Loucy (cell line): ENCODE results near the gene CKMT2.

Experiments
- H2AFZ ChIP-seq: fragments of 200-600 bp; sonication (generic); 2 replicates; pipeline ENCODE4 v1.6.0; 2016; ENCODE audit warnings: antibody characterized with exemption, mild to moderate bottlenecking, low read length, moderate library complexity
- H3F3A ChIP-seq: fragments of 200-600 bp; 2 replicates; pipeline ENCODE4 v1.6.0; 2016; ENCODE audit warnings: antibody characterized with exemption, low read depth, mild to moderate bottlenecking
- H3K27me3 ChIP-seq: fragments of 200-600 bp; sonication (generic); 2 replicates; pipeline ENCODE4 v1.6.1; 2014; ENCODE audit warnings: low read length, mild to moderate bottlenecking; ENCODE audit not compliant: insufficient read depth, poor library complexity, severe bottlenecking
- H3K36me3 ChIP-seq: fragments of 200-600 bp; sonication (generic); 2 replicates; pipeline ENCODE4 v1.6.1; 2016; ENCODE audit warnings: low read length; ENCODE audit not compliant: insufficient read depth
- H3K4me1 ChIP-seq: fragments of 200-600 bp; sonication (generic); 2 replicates; pipeline ENCODE4 v1.5.1; 2014; ENCODE audit warnings: low read length, mild to moderate bottlenecking; ENCODE audit not compliant: insufficient read depth, poor library complexity, severe bottlenecking
- H3K4me2 ChIP-seq: fragments of 200-600 bp; sonication (generic); 2 replicates; pipeline ENCODE4 v1.6.0; 2014; ENCODE audit warnings: antibody characterized with exemption, low read length, low read depth, mild to moderate bottlenecking; ENCODE audit not compliant: poor library complexity, severe bottlenecking
- H3K4me3 ChIP-seq: fragments of 200-600 bp; sonication (generic); 2 replicates; pipeline ENCODE4 v1.5.1; 2014; ENCODE audit warnings: low read length, mild to moderate bottlenecking, mixed read lengths; ENCODE audit not compliant: poor library complexity, severe bottlenecking
- H3K79me2 ChIP-seq: fragments of 200-600 bp; sonication (generic); 2 replicates; pipeline ENCODE4 v1.6.1; 2014; ENCODE audit warnings: low read length; ENCODE audit not compliant: insufficient read depth
- H3K9ac ChIP-seq: fragments of 200-600 bp; sonication (generic); 2 replicates; pipeline ENCODE4 v1.6.0; 2014; ENCODE audit warnings: mild to moderate bottlenecking, low read depth, low read length, moderate library complexity; ENCODE audit not compliant: poor library complexity, severe bottlenecking
- H3K9me2 ChIP-seq: fragments of 200-600 bp; sonication (generic); replicated peaks from 2 replicates; pipeline ENCODE4 v1.6.1; 2016; ENCODE audit warnings: low read depth, low read length, mixed read lengths
- H3K9me3 ChIP-seq: fragments of 200-600 bp; sonication (generic); 2 replicates; pipeline ENCODE4 v1.6.1; 2014; ENCODE audit warnings: mild to moderate bottlenecking, antibody characterized with exemption, low read length, low read depth; ENCODE audit not compliant: insufficient read depth
- H4K20me1 ChIP-seq: fragments of 200-600 bp; sonication (generic); 2 replicates; pipeline ENCODE4 v1.6.0; 2014; ENCODE audit warnings: antibody characterized with exemption, low read length, mild to moderate bottlenecking; ENCODE audit not compliant: insufficient read depth, poor library complexity, severe bottlenecking
- CTCF ChIP-seq: fragments of 200-600 bp; sonication (generic); conservative IDR thresholded peaks from 2 replicates; pipeline ENCODE4 v1.5.1; 2014; ENCODE audit warnings: mild to moderate bottlenecking, antibody characterized with exemption, low read length
- EZH2phosphoT487 ChIP-seq: fragments of 200-600 bp; IDR thresholded peaks from 2 replicates; pipeline ENCODE4 v1.6.1; 2018; ENCODE audit warnings: antibody characterized with exemption, mild to moderate bottlenecking, moderate library complexity, borderline replicate concordance

Gene CKMT2

GRCh38 chr5:81303563-81303962 is 70.4 kb downstream of the CKMT2 start:
- peaks cover 44% of the 10 kb centered on the region for H3K79me2 ChIP-seq
- H3F3A ChIP-seq, result no peaks in the 10 kb centered on the region
- no peak for TF ChIP-seq CTCF

GRCh38 chr5:81305785-81306184 is 72.7 kb downstream of the CKMT2 start:
- H2AFZ ChIP-seq, result no peak overlapping the region
- H3K9me3 ChIP-seq, result no peaks in the 10 kb centered on the region
- no peaks in the 10 kb centered on the region for H3F3A ChIP-seq
- no peak overlapping the region for H3K9ac ChIP-seq
- peaks cover 2% of the 10 kb centered on the region for H4K20me1 ChIP-seq
- H3K36me3 ChIP-seq, result no peaks in the 10 kb centered on the region
- peaks cover 7% of the 10 kb centered on the region for H3K4me1 ChIP-seq
- no peaks in the 10 kb centered on the region for H3K27me3 ChIP-seq
- H3K9me2 ChIP-seq, result no peaks in the 10 kb centered on the region
- H3K4me3 ChIP-seq, result no peak overlapping the region
- no peak overlapping the region for H3K4me2 ChIP-seq
- TF ChIP-seq EZH2phosphoT487, result no peak
- TF ChIP-seq CTCF, result no peak
- H3K79me2 ChIP-seq, result peaks cover 23% of the 10 kb centered on the region

More at GRCh38 chr5:81303563-81303962, 70.4 kb downstream of the CKMT2 start:
- H2AFZ ChIP-seq, result no peak overlapping the region
- no peak overlapping the region for H3K4me3 ChIP-seq
- H3K9me3 ChIP-seq, result no peaks in the 10 kb centered on the region
- H3K4me1 ChIP-seq, result peaks cover 27% of the 10 kb centered on the region
- H4K20me1 ChIP-seq, result peaks cover 2% of the 10 kb centered on the region
- no peaks in the 10 kb centered on the region for H3K27me3 ChIP-seq
- no peaks in the 10 kb centered on the region for H3K9me2 ChIP-seq
- H3K36me3 ChIP-seq, result no peaks in the 10 kb centered on the region
- no peak overlapping the region for H3K9ac ChIP-seq
- H3K4me2 ChIP-seq, result peak overlapping the region; percentile 46

GRCh38 chr5:81308836-81309235 is 75.7 kb downstream of the CKMT2 start:
- Histone ChIP-seq H3K4me3 (no peak overlapping the region), H3K79me2 (no peaks in the 10 kb centered on the region), H3K4me2 (no peak overlapping the region), H3K27me3 (no peaks in the 10 kb centered on the region), H3K4me1 (no peaks in the 10 kb centered on the region), H2AFZ (no peak overlapping the region), H3F3A (no peaks in the 10 kb centered on the region), H3K9ac (no peak overlapping the region), H3K9me2 (no peaks in the 10 kb centered on the region), H4K20me1 (no peaks in the 10 kb centered on the region), H3K36me3 (peaks cover 2% of the 10 kb centered on the region; the same call in 1 of the 2 replicates), H3K9me3 (no peaks in the 10 kb centered on the region)
- no peak for TF ChIP-seq CTCF
